Suprapubic skin (tissue), 4 donors: Measurements from ENCODE around the gene RAD9A.
"Not testable (repeated sequence)": the region's sequence is repeated elsewhere in the genome, so short reads cannot be mapped to it uniquely, and the experiment has no call there.

Experiments
- POLR2A ChIP-seq, 2 donors: fragments of 450-650 bp; IDR thresholded peaks; one replicate each; pipeline ENCODE4 v1.6.1; 2017; ENCODE audit warnings: antibody characterized with exemption in 2 of 2, mild to moderate bottlenecking in 2 of 2, moderate library complexity in 2 of 2
- POLR2AphosphoS5 ChIP-seq, 3 donors: sonication (generic); formaldehyde crosslinking; IDR thresholded peaks; one replicate each; pipeline ENCODE4 v1.6.1; 2017; ENCODE audit warnings: antibody characterized with exemption in 3 of 3
- TF ChIP-seq, protein P1 (sequence below), 2 donors: fragments of 200-600 bp in 1 of 2; fragments of 450-650 bp in 1 of 2; sonication (generic) in 1 of 2; IDR thresholded peaks; one replicate each; pipeline ENCODE4 v1.5.1; 2016 to 2019; ENCODE audit warnings: antibody characterized with exemption in 2 of 2, mild to moderate bottlenecking in 1 of 2, moderate library complexity in 1 of 2

DNA sequence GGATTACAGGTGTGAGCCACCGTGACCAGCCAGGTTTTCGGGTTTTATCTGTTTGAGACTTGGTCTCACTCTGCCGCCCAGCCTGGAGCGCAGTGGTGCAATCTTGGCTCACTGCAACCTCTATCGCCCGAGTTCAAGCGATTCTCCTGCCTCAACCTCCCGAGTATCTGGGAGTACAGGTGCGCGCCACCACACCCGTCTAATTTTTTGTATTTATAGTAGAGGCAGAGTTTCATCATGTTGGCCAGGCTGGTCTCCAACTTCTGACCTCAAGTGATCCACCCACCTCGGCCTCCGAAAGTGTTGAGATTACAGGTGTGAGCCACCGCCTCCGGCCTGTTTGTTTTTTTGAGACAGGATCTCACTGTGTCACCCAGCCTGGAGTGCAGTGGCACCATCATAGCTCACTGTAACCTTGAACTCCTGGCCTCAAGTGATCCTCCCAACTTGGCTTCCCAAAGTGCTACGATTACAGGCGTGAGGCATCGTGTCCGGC, 35.6 kb downstream of the RAD9A start:
- TF ChIP-seq, protein P1, sequence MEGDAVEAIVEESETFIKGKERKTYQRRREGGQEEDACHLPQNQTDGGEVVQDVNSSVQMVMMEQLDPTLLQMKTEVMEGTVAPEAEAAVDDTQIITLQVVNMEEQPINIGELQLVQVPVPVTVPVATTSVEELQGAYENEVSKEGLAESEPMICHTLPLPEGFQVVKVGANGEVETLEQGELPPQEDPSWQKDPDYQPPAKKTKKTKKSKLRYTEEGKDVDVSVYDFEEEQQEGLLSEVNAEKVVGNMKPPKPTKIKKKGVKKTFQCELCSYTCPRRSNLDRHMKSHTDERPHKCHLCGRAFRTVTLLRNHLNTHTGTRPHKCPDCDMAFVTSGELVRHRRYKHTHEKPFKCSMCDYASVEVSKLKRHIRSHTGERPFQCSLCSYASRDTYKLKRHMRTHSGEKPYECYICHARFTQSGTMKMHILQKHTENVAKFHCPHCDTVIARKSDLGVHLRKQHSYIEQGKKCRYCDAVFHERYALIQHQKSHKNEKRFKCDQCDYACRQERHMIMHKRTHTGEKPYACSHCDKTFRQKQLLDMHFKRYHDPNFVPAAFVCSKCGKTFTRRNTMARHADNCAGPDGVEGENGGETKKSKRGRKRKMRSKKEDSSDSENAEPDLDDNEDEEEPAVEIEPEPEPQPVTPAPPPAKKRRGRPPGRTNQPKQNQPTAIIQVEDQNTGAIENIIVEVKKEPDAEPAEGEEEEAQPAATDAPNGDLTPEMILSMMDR (IDR thresholded peaks at IDR 0.05) = not testable (repeated sequence)
- TF ChIP-seq POLR2A, POLR2AphosphoS5 (IDR thresholded peaks at IDR 0.05): not testable (repeated sequence)
